B cell (primary cell): ENCODE results near the gene MYLK2.

Source experiments
- EZH2 ChIP-seq: IDR thresholded peaks from 2 replicates; pipeline ENCODE4 v1.6.1; 2012; ENCODE audit warnings: borderline replicate concordance, low read depth, mild to moderate bottlenecking, moderate library complexity, low read length; ENCODE audit not compliant: insufficient read depth, poor library complexity, severe bottlenecking
- TF ChIP-seq, protein P1 (sequence below): fragments of 200-600 bp; IDR thresholded peaks from one replicate; pipeline ENCODE4 v1.8.0; 2022; ENCODE audit warnings: antibody characterized with exemption, mild to moderate bottlenecking

GRCh38 chr20:31864521-31865400 lies 45.6 kb downstream of the MYLK2 start:
- TF ChIP-seq, protein P1, sequence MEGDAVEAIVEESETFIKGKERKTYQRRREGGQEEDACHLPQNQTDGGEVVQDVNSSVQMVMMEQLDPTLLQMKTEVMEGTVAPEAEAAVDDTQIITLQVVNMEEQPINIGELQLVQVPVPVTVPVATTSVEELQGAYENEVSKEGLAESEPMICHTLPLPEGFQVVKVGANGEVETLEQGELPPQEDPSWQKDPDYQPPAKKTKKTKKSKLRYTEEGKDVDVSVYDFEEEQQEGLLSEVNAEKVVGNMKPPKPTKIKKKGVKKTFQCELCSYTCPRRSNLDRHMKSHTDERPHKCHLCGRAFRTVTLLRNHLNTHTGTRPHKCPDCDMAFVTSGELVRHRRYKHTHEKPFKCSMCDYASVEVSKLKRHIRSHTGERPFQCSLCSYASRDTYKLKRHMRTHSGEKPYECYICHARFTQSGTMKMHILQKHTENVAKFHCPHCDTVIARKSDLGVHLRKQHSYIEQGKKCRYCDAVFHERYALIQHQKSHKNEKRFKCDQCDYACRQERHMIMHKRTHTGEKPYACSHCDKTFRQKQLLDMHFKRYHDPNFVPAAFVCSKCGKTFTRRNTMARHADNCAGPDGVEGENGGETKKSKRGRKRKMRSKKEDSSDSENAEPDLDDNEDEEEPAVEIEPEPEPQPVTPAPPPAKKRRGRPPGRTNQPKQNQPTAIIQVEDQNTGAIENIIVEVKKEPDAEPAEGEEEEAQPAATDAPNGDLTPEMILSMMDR, result no peak
- TF ChIP-seq EZH2, result no peak
